HG03558 (cell line): ENCODE data around the gene CST5.
"Not testable (repeated sequence)": the region's sequence is repeated elsewhere in the genome, so short reads cannot be mapped to it uniquely, and the experiment has no call there.

Source experiments
- ATAC-seq: cut with Tn5 transposase; IDR thresholded peaks from one replicate; pipeline ENCODE4 v1.9.1; 2021; ENCODE audit warnings: moderate number of reproducible peaks; ENCODE audit not compliant: unreplicated experiment; ENCODE audit errors: extremely low read depth

The CST5 gene

GRCh38 chr20:23890867-23891266 is 11.3 kb upstream of the CST5 start:
- not testable (repeated sequence) for ATAC-seq

- ATAC-seq: no peak
These were observed 10.2 kb upstream of the CST5 start for GRCh38 chr20:23889775-23890187.

- no peak for ATAC-seq
These were observed 8.3 kb upstream of the CST5 start for GRCh38 chr20:23887856-23888255.

- ATAC-seq: no peak
These were observed 5.2 kb upstream of the CST5 start for GRCh38 chr20:23884771-23885162.

GRCh38 chr20:23884136-23884770 is 4.7 kb upstream of the CST5 start:
- ATAC-seq: no peak

- no peak for ATAC-seq
These were observed 1.8 kb upstream of the CST5 start for GRCh38 chr20:23881371-23881770.

- ATAC-seq: no peak
These were observed 869 bp upstream of the CST5 start for GRCh38 chr20:23880417-23880816.

GRCh38 chr20:23879811-23880374 is 345 bp upstream of the CST5 start:
- ATAC-seq: no peak

- no peak for ATAC-seq
These were observed 761 bp downstream of the CST5 start for GRCh38 chr20:23878787-23879186.

- not testable (repeated sequence) for ATAC-seq
These were observed 1.5 kb downstream of the CST5 start for GRCh38 chr20:23878016-23878542.

GRCh38 chr20:23877524-23877923 is 2.0 kb downstream of the CST5 start:
- no peak for ATAC-seq

- ATAC-seq: no peak
These were observed 3.8 kb downstream of the CST5 start for GRCh38 chr20:23875606-23876237.

GRCh38 chr20:23874747-23875146 is 4.8 kb downstream of the CST5 start:
- no peak for ATAC-seq

GRCh38 chr20:23873370-23874015 is 6.1 kb downstream of the CST5 start:
- no peak for ATAC-seq

- no peak for ATAC-seq
These were observed 7.5 kb downstream of the CST5 start for GRCh38 chr20:23872065-23872464.

GRCh38 chr20:23870461-23870860 is 9.1 kb downstream of the CST5 start:
- ATAC-seq: no peak

- no peak for ATAC-seq
These were observed 10.0 kb downstream of the CST5 start for GRCh38 chr20:23869520-23869919.

GRCh38 chr20:23868321-23868720 is 11.2 kb downstream of the CST5 start:
- no peak for ATAC-seq

GRCh38 chr20:23867152-23867776 is 12.3 kb downstream of the CST5 start:
- ATAC-seq: no peak

GRCh38 chr20:23860771-23861170 is 18.8 kb downstream of the CST5 start:
- not testable (repeated sequence) for ATAC-seq
